Lung (tissue), 12 donors: ENCODE results near the gene PLSCR2. TPM values are rescaled to one million over a fixed set of nuclear protein-coding genes. Genes with fewer than 3 reads are reported as not detected.
A peak's percentile ranks its signal among the peaks of the same experiment; 100 is the strongest.
"Not testable (repeated sequence)": the region's sequence is repeated elsewhere in the genome, so short reads cannot be mapped to it uniquely, and the experiment has no call there.

Experiments used
- ATAC-seq: fragments of 200-7000 bp; cut with Tn5 transposase; one replicate; pipeline ENCODE4 v1.9.1; 2020; ENCODE audit warnings: moderate number of reproducible peaks; ENCODE audit not compliant: insufficient read depth, low FRiP score
- DNase-seq, 3 donors: peaks; one replicate each; pipeline ENCODE4 v3.0.0-alpha.2; 2013 to 2017
- H3K27ac ChIP-seq, 2 donors: one replicate each; pipeline ENCODE4 v1.5.1; 2013; ENCODE audit warnings: mild to moderate bottlenecking in 2 of 2, moderate library complexity in 2 of 2, control low read depth in 1 of 2, inconsistent platforms in 1 of 2, low read depth in 1 of 2, low read length in 1 of 2
- H3K27me3 ChIP-seq, 3 donors: one replicate each; pipeline ENCODE4 v1.5.1; 2013; ENCODE audit warnings: low read length in 2 of 3; ENCODE audit not compliant: control insufficient read depth in 3 of 3, insufficient read depth in 3 of 3
- H3K36me3 ChIP-seq, 4 donors: one replicate each; pipeline ENCODE4 v1.5.1; 2013; ENCODE audit warnings: low read length in 4 of 4, mild to moderate bottlenecking in 1 of 4, moderate library complexity in 1 of 4; ENCODE audit not compliant: control insufficient read depth in 4 of 4, insufficient read depth in 4 of 4
- H3K4me1 ChIP-seq, 5 donors: one replicate each; pipeline ENCODE4 v1.5.1; 2013; ENCODE audit warnings: low read length in 5 of 5, mild to moderate bottlenecking in 2 of 5, moderate library complexity in 1 of 5; ENCODE audit not compliant: control insufficient read depth in 5 of 5, insufficient read depth in 5 of 5
- H3K4me3 ChIP-seq: one replicate; pipeline ENCODE4 v1.5.1; 2013; ENCODE audit warnings: mild to moderate bottlenecking, control low read depth, moderate library complexity
- H3K9ac ChIP-seq, 2 donors: one replicate each; pipeline ENCODE4 v1.5.1; 2013; ENCODE audit warnings: low read length in 2 of 2, control low read depth in 1 of 2; ENCODE audit not compliant: insufficient read depth in 1 of 2
- H3K9me3 ChIP-seq, 4 donors: one replicate each; pipeline ENCODE4 v1.5.1; 2013; ENCODE audit warnings: low read length in 3 of 4, mild to moderate bottlenecking in 1 of 4, moderate library complexity in 1 of 4; ENCODE audit not compliant: control insufficient read depth in 4 of 4, insufficient read depth in 3 of 4
- WGBS, 2 donors: extraction: QIAGEN DNeasy Blood & Tissue Kit; methylation state at CpG; one replicate each; pipeline ENCODE4 v1.1.7; 2013; 5-methylcytosine and 5-hydroxymethylcytosine counted together
- polyA plus RNA-seq, 2 donors: library from polyadenylated mRNA; stranded (reverse); fragments of 200-250 nt; gene quantifications; one replicate each; pipeline ENCODE4 v1.2.1, GENCODE V29; 2013
- total RNA-seq, 2 donors: library from RNA; depleted of rRNA in 1 of 2; stranded (reverse); fragments of >200 nt in 1 of 2; gene quantifications; one replicate each; pipeline ENCODE4 v1.2.1, GENCODE V29; 2014 to 2021
- TF ChIP-seq, protein P1 (sequence below): IDR thresholded peaks from 2 replicates; pipeline ENCODE4 v1.5.1; 2012; ENCODE audit warnings: mild to moderate bottlenecking; ENCODE audit errors: control extremely low read depth, extremely low read depth
- donor health status: control.
- donor health status: control.
- donor health status: Bipolar disorder and iron deficiency.
- donor health status: healthy.
- donor health status: DM: yes; HTN: yes; CAD: no.

PLSCR2 gene
- total and polyA plus RNA-seq, 4 donors, result 0.03 to 0.33 TPM; not detected in 2

DNA sequence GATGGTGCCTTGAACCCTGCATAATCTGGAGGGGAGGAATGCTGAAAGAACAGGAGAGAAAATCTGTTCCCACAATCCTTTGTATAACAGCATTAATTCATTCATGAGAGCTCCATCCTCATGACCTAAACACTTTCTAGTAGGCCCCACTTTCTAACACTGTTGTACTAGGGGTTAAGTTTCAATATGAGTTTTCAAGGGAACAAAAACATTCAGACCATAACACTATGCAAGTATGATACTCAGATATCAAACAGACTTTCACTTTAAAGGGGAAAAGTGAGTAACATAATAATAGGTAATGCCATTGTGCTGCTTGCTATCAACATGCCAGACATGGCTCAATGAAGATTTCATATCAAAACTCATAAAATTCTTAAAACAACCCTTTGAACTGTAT lies 32.4 kb upstream of the PLSCR2 start:
- peaks cover 0 to 24% (median 1%) of the 10 kb centered on the region in 5 donors for H3K4me1 ChIP-seq
- H3K9me3 ChIP-seq, result peaks cover 0 to 1% (median 0%) of the 10 kb centered on the region in 4 donors
- no peak for ATAC-seq
- no peak overlapping the region for H3K4me3 ChIP-seq
- peak overlapping the region in 1 of 2 donors; percentile 15 for H3K9ac ChIP-seq
- DNase-seq, result no peak
- no peaks in the 10 kb centered on the region for H3K36me3 ChIP-seq
- TF ChIP-seq, protein P1, sequence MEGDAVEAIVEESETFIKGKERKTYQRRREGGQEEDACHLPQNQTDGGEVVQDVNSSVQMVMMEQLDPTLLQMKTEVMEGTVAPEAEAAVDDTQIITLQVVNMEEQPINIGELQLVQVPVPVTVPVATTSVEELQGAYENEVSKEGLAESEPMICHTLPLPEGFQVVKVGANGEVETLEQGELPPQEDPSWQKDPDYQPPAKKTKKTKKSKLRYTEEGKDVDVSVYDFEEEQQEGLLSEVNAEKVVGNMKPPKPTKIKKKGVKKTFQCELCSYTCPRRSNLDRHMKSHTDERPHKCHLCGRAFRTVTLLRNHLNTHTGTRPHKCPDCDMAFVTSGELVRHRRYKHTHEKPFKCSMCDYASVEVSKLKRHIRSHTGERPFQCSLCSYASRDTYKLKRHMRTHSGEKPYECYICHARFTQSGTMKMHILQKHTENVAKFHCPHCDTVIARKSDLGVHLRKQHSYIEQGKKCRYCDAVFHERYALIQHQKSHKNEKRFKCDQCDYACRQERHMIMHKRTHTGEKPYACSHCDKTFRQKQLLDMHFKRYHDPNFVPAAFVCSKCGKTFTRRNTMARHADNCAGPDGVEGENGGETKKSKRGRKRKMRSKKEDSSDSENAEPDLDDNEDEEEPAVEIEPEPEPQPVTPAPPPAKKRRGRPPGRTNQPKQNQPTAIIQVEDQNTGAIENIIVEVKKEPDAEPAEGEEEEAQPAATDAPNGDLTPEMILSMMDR, result no peak
- H3K27ac ChIP-seq, result no peak overlapping the region
- H3K27me3 ChIP-seq, result no peaks in the 10 kb centered on the region

DNA sequence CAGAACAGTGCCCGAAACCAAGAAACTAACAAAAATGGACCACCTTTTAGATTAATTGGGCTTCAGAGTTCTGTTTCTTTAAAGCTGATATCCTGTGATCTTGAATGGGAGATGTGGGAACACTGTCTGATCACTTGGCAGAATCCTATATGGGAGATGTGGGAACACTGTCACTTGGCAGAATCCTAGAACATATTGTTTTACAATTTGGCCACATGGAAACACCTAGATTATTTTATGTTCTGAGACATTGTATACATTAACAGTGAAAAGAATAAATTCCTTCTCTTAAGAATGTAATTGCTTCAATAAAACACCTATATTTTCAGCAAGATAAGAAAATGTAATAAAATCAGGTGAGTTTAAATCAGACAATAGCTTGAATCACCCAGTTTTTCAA lies 30.3 kb upstream of the PLSCR2 start:
- no peak overlapping the region for H3K27ac ChIP-seq
- ATAC-seq (no peak), DNase-seq (no peak)
- H3K9ac ChIP-seq, result no peak overlapping the region
- peaks cover 0 to 1% (median 0%) of the 10 kb centered on the region in 4 donors for H3K9me3 ChIP-seq
- no peaks in the 10 kb centered on the region for H3K27me3 ChIP-seq
- peaks cover 0 to 6% (median 1%) of the 10 kb centered on the region in 5 donors for H3K4me1 ChIP-seq
- H3K36me3 ChIP-seq, result no peaks in the 10 kb centered on the region
- WGBS, 2 donors, result 92 to 94% methylated on average over 1 of the region's 1 CpG
- TF ChIP-seq, protein P1, result no peak
- no peak overlapping the region for H3K4me3 ChIP-seq

DNA sequence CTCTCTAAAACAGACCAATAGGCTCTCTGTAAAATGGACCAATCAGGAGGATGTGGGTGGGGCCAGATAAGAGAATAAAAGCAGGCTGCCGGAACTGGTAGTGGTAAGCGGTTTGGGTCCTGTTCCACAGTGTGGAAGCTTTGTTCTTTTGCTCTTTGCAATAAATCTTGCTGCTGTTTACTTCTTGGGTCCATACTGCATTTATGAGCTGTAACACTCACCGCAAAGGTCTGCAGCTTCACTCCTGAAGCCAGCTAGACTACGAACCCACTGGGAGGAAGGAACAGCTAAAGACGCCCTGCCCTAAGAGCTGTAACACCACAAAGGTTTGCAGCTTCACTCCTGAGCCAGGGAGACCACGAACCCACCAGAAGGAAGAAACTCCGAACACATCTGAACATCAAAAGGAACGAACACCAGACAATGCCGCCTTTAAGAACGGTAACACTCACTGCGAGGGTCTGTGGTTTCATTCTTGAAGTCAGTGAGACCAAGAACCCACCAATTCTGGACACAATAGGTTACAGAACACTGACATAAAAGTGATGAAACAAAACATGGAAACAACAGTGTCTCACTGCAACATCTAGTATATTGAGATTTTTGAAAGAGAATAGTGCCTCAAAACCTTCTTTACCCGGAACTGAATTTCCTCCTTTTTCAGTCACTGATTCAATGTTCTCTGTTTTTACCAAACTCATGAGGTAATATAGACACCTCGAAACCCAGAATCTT lies 28.8 kb upstream of the PLSCR2 start:
- no peaks in the 10 kb centered on the region for H3K4me1 ChIP-seq
- ATAC-seq (no peak), DNase-seq (no peak)
- H3K9me3 ChIP-seq, result peaks cover 0 to 1% (median 0%) of the 10 kb centered on the region in 4 donors
- WGBS, 2 donors, result 66 to 85% methylated on average over 13 of the region's 13 CpGs
- H3K9ac ChIP-seq, result no peak overlapping the region
- H3K4me3 ChIP-seq, result no peak overlapping the region
- TF ChIP-seq, protein P1, result no peak
- no peaks in the 10 kb centered on the region for H3K36me3 ChIP-seq
- H3K27ac ChIP-seq, result no peak overlapping the region
- H3K27me3 ChIP-seq, result no peaks in the 10 kb centered on the region

DNA sequence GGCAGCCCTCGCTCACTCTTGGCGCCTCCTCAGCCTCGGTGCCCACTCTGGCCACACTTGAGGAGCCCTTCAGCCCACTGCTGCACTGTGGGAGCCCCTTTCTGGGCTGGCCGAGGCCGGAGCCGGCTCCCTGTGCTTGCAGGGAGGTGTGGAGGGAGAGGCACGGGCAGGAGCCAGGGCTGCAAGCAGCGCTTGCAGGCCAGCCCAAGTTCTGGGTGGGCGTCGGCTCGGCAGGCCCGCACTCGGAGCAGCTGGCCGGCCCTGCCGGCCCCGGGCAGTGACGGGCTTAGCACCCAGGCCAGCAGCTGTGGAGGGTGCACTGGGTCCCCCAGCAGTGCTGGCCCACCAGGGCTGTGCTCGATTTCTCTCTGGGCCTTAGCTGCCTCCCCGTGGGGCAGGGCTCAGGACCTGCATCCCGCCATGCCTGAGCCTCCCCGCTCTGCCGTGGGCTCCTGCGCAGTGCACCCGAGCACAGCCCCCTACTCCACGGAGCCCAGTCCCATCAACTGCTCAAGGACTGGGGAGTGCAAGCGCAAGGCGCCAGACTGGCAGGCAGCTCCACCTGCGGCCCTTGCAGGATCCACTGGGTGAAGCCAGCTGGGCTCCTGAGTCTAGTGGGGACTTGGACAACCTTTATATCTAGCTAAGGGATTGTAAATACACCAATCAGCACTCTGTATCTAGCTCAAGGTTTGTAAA lies 27.9 kb upstream of the PLSCR2 start:
- H3K4me3 ChIP-seq, ATAC-seq, H3K4me1 ChIP-seq, H3K27me3 ChIP-seq, H3K9me3 ChIP-seq, H3K27ac ChIP-seq, DNase-seq, H3K36me3 ChIP-seq, H3K9ac ChIP-seq: not testable (repeated sequence)
- WGBS, 2 donors, result 91 to 97% methylated on average over 27 to 28 of the region's 28 CpGs
